ENCODE results near the gene THUMPD3. TPM values are rescaled to one million over a fixed set of nuclear protein-coding genes. Genes with fewer than 3 reads are reported as not detected.

THUMPD3 gene
- total RNA-seq, 1 experiment from 2014 or later: 62.2 TPM

- CTCF ChIA-PET: interaction anchor here (1.5 to 2.3 kb wide), 2 partner anchors 34 to 44 kb away, joined by 6 to 9 read pairs; partner anchors contain the start of gene THUMPD3
- H3K4me1 Mint-ChIP-seq (ENCODE audit: low read depth, unreplicated experiment): peaks cover 24% of the 10 kb centered on the region
These were observed 34.6 kb downstream of the THUMPD3 start, which contains the start of gene SETD5 for GRCh38 chr3:9397332-9397905. Gene SETD5, plus strand, starts transcription at chr3:9397615. Its CDS starts 31,324 bp downstream, at chr3:9428939.

GRCh38 chr3:9397906-9398699 lies 35.2 kb downstream of the THUMPD3 start:
- CTCF ChIA-PET: interaction anchor here (1.5 kb wide), 1 partner anchor 35 kb away, joined by 6 read pairs; the partner anchor contains the start of gene THUMPD3

More at GRCh38 chr3:9397332-9397905, 34.6 kb downstream of the THUMPD3 start, which contains the start of gene SETD5:
- peak; percentile 97 to 99 for DNase-seq
- Mint-ChIP-seq H3K36me3 (ENCODE audit: insufficient read depth, unreplicated experiment) (peaks cover 57% of the 10 kb centered on the region), H3K27ac (ENCODE audit: unreplicated experiment) (peak within 1 kb of the TSS; percentile 95), H3K4me3 (ENCODE audit: unreplicated experiment) (peak within 1 kb of the TSS; percentile 94), H3K27me3 (ENCODE audit: insufficient read depth, unreplicated experiment) (no peaks in the 10 kb centered on the region), H3K9me3 (ENCODE audit: unreplicated experiment) (no peaks in the 10 kb centered on the region)
- H3K4me1 ChIP-seq: peaks cover 37% of the 10 kb centered on the region
- BruUV-seq (replicated peaks): no TSS peak
- H3K9me3 ChIP-seq: no peaks in the 10 kb centered on the region
- H3K36me3 ChIP-seq (ENCODE audit: control insufficient read depth, insufficient read depth, low read length): no peaks in the 10 kb centered on the region
- no peak for TF ChIP-seq CTCF (IDR thresholded peaks at IDR 0.05; ENCODE audit: insufficient read depth in 1 of 2, low read depth in 1 of 2, low read length in 1 of 2, severe bottlenecking in 1 of 2, unreplicated experiment in 1 of 2)
- intact Hi-C loops (cut with micrococcal nuclease; ENCODE audit: unreplicated experiment): no loop called here
- H3K27me3 ChIP-seq (replicated peaks; ENCODE audit: control insufficient read depth, insufficient read depth, low read length): no peaks in the 10 kb centered on the region
- peak within 1 kb of the TSS; percentile 93 for H3K4me3 ChIP-seq (ENCODE audit: low read depth, low read length)
- POLR2A ChIA-PET: interaction anchor here (0.5 to 3.2 kb wide), 9 partner anchors 11 to 911 kb away, joined by 3 to 49 read pairs (median 3); partner anchors contain the start of genes RPUSD3 and THUMPD3

More at GRCh38 chr3:9397906-9398699, 35.2 kb downstream of the THUMPD3 start:
- intact Hi-C loops (cut with micrococcal nuclease; ENCODE audit: unreplicated experiment): no loop called here
- DNase-seq: peak; percentile 45 to 63
- H3K27ac Mint-ChIP-seq (ENCODE audit: unreplicated experiment): peak overlapping the region; percentile 95
- POLR2A ChIA-PET: interaction anchor here (0.6 to 3.2 kb wide), 7 partner anchors 12 to 912 kb away, joined by 3 to 49 read pairs (median 5); partner anchors contain the start of gene THUMPD3
- TF ChIP-seq CTCF (IDR thresholded peaks at IDR 0.05; ENCODE audit: insufficient read depth in 1 of 2, low read depth in 1 of 2, low read length in 1 of 2, severe bottlenecking in 1 of 2, unreplicated experiment in 1 of 2): no peak
- peaks cover 51% of the 10 kb centered on the region for H3K36me3 Mint-ChIP-seq (ENCODE audit: insufficient read depth, unreplicated experiment)
- peaks cover 44% of the 10 kb centered on the region for H3K4me1 ChIP-seq
- peaks cover 31% of the 10 kb centered on the region for H3K4me1 Mint-ChIP-seq (ENCODE audit: low read depth, unreplicated experiment)
- no peaks in the 10 kb centered on the region for H3K27me3 Mint-ChIP-seq (ENCODE audit: insufficient read depth, unreplicated experiment)
- peak overlapping the region; percentile 93 for H3K4me3 ChIP-seq (ENCODE audit: low read depth, low read length)
- no peaks in the 10 kb centered on the region for H3K9me3 ChIP-seq
- BruUV-seq (replicated peaks): no TSS peak
- no peaks in the 10 kb centered on the region for H3K27me3 ChIP-seq (replicated peaks; ENCODE audit: control insufficient read depth, insufficient read depth, low read length)
- no peaks in the 10 kb centered on the region for H3K9me3 Mint-ChIP-seq (ENCODE audit: unreplicated experiment)
- H3K36me3 ChIP-seq (ENCODE audit: control insufficient read depth, insufficient read depth, low read length): no peaks in the 10 kb centered on the region
- peak overlapping the region; percentile 94 for H3K4me3 Mint-ChIP-seq (ENCODE audit: unreplicated experiment)
